BLaER1 (cell line): ENCODE measurements around the gene ADTRP.

ENCODE experiments used
- H3K27ac ChIP-seq: shearing (Covaris generic); formaldehyde crosslinking; 2 replicates; pipeline ENCODE4 v1.8.1; 2022
- H3K27me3 ChIP-seq: shearing (Covaris generic); formaldehyde crosslinking; 2 replicates; pipeline ENCODE4 v1.8.1; 2022
- H3K36me3 ChIP-seq: shearing (Covaris generic); formaldehyde crosslinking; 2 replicates; pipeline ENCODE4 v1.8.1; 2022
- H3K4me1 ChIP-seq: shearing (Covaris generic); formaldehyde crosslinking; 2 replicates; pipeline ENCODE4 v1.8.1; 2022
- H3K4me2 ChIP-seq: shearing (Covaris generic); formaldehyde crosslinking; 2 replicates; pipeline ENCODE4 v1.8.1; 2022
- H3K4me3 ChIP-seq: shearing (Covaris generic); formaldehyde crosslinking; 2 replicates; pipeline ENCODE4 v1.8.1; 2022
- H3K9ac ChIP-seq: shearing (Covaris generic); formaldehyde crosslinking; 2 replicates; pipeline ENCODE4 v1.8.1; 2022
- H3K9me3 ChIP-seq: shearing (Covaris generic); formaldehyde crosslinking; 2 replicates; pipeline ENCODE4 v1.8.1; 2022
- H4K20me1 ChIP-seq: shearing (Covaris generic); formaldehyde crosslinking; 2 replicates; pipeline ENCODE4 v1.8.1; 2022
- Cebpa-rat ChIP-seq: shearing (Covaris generic); IDR thresholded peaks from 2 replicates; pipeline ENCODE4 v1.8.1; 2022

ADTRP gene

DNA sequence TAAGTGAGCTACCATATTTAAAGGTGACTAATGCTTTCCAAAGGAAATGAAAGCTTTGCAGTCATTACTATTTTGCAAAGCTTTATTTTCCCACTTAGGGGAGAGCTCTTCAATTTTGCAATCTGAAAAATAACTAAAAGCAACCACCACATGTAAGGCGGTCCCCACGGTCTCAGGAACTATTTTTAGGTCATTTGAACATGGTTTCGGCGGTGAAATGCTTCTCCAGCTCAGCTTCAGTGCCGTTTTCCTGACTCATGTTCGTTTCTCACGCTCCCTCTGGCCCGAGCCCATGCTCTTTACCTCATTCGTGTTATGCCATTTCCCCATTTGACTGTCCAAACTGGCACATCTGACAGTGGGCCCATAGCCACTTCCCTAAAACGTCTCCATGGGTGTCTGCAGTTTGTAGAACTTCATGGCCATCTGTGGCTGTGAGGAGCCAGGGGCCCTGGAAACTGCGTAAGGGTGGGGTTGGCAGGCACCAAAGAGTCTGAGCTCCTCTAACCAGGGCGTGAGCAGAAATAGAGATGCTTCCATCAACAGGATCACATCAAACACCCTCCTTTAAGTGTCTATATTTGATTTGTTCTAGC is 46.5 kb downstream of the ADTRP start:
- Histone ChIP-seq H3K4me1 (peaks cover 26% of the 10 kb centered on the region), H4K20me1 (no peaks in the 10 kb centered on the region), H3K27ac (0 out of 2 replicates have a peak overlapping the region, but pooled peaks have one; percentile 37), H3K27me3 (no peaks in the 10 kb centered on the region), H3K4me3 (no peak overlapping the region; the same call in 1 of the 2 replicates), H3K4me2 (peak overlapping the region; percentile 66), H3K36me3 (no peaks in the 10 kb centered on the region), H3K9me3 (no peaks in the 10 kb centered on the region), H3K9ac (no peak overlapping the region)
- TF ChIP-seq Cebpa-rat = no peak

DNA sequence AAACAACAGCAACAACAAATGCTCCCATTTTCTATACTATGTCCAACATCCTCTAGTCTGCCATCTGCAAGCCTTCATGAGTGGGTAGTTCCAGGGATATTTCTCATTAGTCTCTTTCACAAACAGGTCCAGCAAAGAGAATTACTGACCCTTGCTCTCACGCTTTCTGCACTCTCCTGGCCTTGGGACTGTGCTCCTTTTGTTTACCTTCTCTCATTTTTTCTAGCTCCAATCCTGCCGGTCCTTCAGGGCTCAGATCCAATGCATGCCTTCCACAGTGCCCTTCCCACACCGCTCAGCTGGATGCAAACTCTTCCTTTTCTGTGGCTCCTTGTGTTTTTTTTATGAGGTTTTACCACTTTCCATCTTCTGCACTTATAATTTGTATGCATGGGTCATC is 47.2 kb downstream of the ADTRP start:
- Histone ChIP-seq H3K36me3 (no peaks in the 10 kb centered on the region), H3K27ac (no peak overlapping the region), H3K4me1 (peaks cover 26% of the 10 kb centered on the region), H3K4me2 (peak overlapping the region; percentile 66), H4K20me1 (no peaks in the 10 kb centered on the region), H3K27me3 (no peaks in the 10 kb centered on the region), H3K9me3 (no peaks in the 10 kb centered on the region), H3K4me3 (no peak overlapping the region), H3K9ac (no peak overlapping the region)
- TF ChIP-seq Cebpa-rat = no peak

DNA sequence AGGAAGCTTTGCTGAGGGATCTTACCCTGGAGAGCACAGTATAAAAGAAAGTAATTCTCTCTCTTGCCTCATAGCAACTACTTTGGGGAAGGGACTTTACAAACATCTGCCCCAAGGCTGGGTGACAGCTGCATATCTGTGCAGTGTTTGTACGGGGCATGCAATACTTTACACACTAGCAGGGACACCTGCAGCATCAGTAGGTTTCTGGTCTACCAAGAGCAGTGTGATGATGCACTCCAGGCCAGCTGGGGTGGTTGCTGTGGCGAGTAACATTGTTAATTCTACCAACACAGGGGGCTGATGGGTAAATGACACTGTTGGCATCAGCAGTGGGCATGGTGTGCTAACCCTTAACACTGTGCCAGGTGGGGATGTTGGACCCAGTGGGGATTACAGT is 48.0 kb downstream of the ADTRP start:
- no peak for TF ChIP-seq Cebpa-rat
- no peaks in the 10 kb centered on the region for H3K36me3 ChIP-seq
- no peaks in the 10 kb centered on the region for H3K9me3 ChIP-seq
- H3K4me3 ChIP-seq = no peak overlapping the region
- no peaks in the 10 kb centered on the region for H3K27me3 ChIP-seq
- H3K4me1 ChIP-seq = peaks cover 26% of the 10 kb centered on the region
- no peak overlapping the region for H3K4me2 ChIP-seq
- no peak overlapping the region for H3K9ac ChIP-seq
- no peaks in the 10 kb centered on the region for H4K20me1 ChIP-seq
- no peak overlapping the region for H3K27ac ChIP-seq

DNA sequence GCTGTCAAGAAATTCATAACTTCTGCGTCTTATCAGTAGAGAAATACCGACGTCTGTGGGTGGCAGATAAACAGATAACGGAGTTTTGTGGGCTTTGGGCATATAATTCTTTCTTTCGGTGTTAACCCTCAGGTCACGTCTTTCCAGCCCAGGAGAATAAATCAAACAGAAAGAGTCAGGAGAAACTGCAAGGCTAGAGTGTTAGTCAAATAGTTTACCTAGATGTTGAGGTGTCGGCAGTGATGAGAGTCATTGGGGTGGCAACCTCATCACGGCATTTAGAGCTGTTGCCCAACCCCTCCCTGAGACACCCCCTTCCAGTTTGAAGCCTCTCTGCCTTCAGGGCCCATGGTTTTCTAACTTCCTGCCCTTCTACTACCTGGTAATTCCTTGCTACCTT is 49.5 kb downstream of the ADTRP start:
- Histone ChIP-seq H3K9me3 (no peaks in the 10 kb centered on the region), H3K36me3 (no peaks in the 10 kb centered on the region), H3K4me2 (no peak overlapping the region), H3K27me3 (no peaks in the 10 kb centered on the region), H3K27ac (no peak overlapping the region), H3K4me1 (peaks cover 26% of the 10 kb centered on the region), H4K20me1 (no peaks in the 10 kb centered on the region), H3K4me3 (no peak overlapping the region), H3K9ac (no peak overlapping the region)
- no peak for TF ChIP-seq Cebpa-rat

DNA sequence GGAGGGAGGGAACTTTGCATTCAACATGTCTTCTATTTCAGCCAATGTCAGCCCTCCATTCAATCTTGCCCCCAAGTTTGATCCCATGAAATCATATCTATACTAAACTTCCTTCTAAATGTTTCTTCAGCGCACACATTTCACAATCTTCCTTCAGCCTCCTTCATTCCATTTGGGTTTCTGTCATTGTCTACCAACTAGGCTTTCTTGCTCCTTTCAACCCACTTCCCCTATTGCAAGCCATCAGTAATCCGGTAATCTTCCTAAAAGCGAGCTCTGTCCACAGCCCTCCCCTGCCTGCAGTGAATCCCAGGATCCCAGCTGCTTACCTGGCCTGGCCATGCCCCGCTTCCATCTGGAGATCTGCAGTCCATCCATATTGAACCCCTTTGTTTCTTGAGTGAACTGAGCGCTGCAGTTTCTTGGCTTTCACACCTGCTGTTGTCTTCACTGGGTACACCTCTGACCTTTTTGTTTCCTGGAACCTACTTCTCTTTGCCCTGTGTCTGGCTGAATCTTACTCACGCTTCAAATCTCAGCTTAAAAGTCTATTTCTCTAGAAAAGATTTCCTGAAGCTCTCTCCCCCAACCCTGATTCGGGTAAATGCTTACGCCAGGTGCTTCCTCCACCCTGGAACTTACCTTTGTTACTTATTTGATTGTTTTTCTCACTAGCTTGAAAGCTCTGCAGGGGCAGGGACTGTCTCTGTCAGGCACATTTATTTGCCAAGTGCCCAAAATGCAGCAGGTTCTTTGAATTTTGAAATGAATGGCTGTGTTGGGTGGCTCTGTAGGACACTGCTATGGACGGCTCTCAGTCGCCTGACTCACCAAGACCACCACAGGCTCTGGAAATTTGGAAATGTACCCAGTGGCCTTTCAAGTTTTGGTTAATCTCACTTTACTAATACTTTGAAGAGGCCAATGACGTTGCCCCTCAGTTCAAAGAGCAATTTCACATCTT is 50.3 kb downstream of the ADTRP start:
- H3K4me2 ChIP-seq = peak overlapping the region; percentile 61

DNA sequence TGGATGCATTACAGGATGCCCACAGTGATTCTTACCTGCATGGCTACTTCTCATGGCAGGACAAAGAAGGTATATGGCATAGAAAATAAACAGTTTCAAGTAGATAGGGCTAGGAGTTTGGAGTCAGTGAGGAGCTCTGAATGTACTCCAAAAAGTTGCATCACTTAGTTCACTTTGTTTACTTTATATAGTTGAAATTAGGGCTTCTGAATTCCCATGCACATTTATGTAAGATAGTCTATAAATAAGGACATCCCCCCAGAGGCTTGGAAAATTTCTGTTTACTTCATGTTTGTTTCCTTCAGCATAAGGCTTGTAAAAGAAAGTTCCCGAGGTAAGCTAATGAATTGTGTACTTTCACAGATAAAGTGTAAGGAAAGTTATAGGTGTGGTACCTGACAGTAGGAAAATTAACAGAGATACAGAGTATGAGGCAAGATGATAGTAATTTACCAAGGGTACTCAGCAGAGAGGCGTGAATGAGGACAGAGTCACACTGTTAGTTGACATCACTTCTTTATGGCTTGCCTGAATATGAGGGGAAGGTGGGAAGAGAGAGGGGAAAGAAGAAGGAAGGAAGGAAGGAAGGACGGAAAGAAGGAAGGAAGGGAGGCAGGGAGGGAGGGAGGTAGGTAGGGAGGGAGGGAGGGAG is 51.1 kb downstream of the ADTRP start:
- Histone ChIP-seq H3K4me1 (peaks cover 22% of the 10 kb centered on the region), H3K36me3 (no peaks in the 10 kb centered on the region), H3K9me3 (no peaks in the 10 kb centered on the region), H3K9ac (no peak overlapping the region), H3K27me3 (no peaks in the 10 kb centered on the region), H3K4me3 (no peak overlapping the region), H4K20me1 (no peaks in the 10 kb centered on the region), H3K27ac (no peak overlapping the region), H3K4me2 (no peak overlapping the region)
- TF ChIP-seq Cebpa-rat = no peak

More for the DNA sequence above, 50.3 kb downstream of the ADTRP start:
- Histone ChIP-seq H3K9ac (no peak overlapping the region), H3K27ac (no peak overlapping the region), H3K9me3 (no peaks in the 10 kb centered on the region), H4K20me1 (no peaks in the 10 kb centered on the region), H3K27me3 (no peaks in the 10 kb centered on the region), H3K36me3 (no peaks in the 10 kb centered on the region), H3K4me3 (no peak overlapping the region), H3K4me1 (peaks cover 26% of the 10 kb centered on the region)
- no peak for TF ChIP-seq Cebpa-rat

DNA sequence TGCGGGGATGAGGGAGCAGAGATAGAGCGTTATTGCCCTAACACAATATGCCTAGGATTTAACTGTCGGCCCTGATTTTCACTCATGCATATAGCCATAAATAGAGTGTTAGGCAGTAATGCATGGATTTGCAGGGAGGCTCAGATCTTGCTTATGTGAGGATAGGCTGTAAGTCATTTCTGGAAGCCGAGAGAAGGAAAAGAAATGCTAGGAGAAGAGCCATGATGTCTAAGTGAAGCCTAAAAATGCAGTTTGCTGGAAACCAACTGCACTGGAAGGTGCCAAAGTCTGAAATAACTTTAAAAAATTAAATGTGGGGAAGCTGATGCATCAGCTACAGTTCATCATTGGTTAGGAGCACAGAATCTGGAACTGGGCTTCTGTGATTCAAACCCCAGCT is 54.3 kb downstream of the ADTRP start:
- H3K27ac ChIP-seq = no peak overlapping the region
- peaks cover 10% of the 10 kb centered on the region for H3K4me1 ChIP-seq
- no peak for TF ChIP-seq Cebpa-rat
- no peak overlapping the region for H3K4me2 ChIP-seq
- no peaks in the 10 kb centered on the region for H3K36me3 ChIP-seq
- no peaks in the 10 kb centered on the region for H3K27me3 ChIP-seq
- H3K4me3 ChIP-seq = no peak overlapping the region
- peaks cover 10% of the 10 kb centered on the region; the same call in 1 of the 2 replicates for H3K9me3 ChIP-seq
- H4K20me1 ChIP-seq = no peaks in the 10 kb centered on the region
- no peak overlapping the region for H3K9ac ChIP-seq

DNA sequence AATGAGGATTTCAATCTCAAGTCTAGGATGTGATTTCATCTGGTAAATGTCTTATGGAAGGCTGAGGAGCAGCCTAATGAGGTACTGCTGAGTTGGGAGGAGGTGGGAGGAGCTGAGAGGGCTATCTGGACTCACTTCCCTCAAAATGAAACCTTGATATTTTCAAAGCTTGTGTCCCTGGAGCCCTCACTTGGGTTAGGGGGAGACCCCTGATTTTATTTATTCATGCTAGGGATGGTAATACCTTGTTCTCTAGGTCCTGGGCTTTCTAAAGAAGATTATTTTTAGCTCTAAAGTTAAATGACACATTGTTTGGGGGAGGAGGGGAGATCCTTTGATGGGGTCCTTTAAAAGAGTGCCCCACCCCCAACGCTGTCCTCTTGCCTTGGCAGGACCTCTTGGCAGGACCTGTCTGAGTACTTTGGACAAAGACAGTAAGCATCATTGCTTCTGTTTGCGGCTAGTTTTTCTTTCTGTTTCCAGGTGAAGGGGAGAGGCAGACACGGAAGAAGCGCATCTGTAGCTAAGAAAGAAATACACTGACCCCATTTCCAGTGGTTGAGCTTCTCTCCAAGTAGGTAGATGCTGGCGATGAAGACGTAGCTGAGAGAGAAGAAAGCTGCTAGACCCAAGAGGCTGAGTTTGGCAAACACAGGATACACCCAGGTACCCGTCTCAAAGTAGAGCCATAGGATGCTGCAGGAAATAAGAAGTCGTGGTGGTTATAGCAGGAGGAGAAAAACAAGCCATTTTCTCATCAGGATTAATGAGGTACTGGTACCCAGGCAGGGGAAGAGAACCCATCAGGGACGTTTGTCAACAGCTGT is 55.6 kb downstream of the ADTRP start:
- no peak for TF ChIP-seq Cebpa-rat
- H3K9me3 ChIP-seq = peaks cover 10% of the 10 kb centered on the region; the same call in 1 of the 2 replicates
- H3K27me3 ChIP-seq = no peaks in the 10 kb centered on the region
- no peaks in the 10 kb centered on the region for H3K36me3 ChIP-seq
- no peak overlapping the region for H3K9ac ChIP-seq
- H4K20me1 ChIP-seq = no peaks in the 10 kb centered on the region
- H3K4me3 ChIP-seq = no peak overlapping the region
- no peak overlapping the region for H3K4me2 ChIP-seq
- H3K27ac ChIP-seq = no peak overlapping the region
- peaks cover 1% of the 10 kb centered on the region for H3K4me1 ChIP-seq

DNA sequence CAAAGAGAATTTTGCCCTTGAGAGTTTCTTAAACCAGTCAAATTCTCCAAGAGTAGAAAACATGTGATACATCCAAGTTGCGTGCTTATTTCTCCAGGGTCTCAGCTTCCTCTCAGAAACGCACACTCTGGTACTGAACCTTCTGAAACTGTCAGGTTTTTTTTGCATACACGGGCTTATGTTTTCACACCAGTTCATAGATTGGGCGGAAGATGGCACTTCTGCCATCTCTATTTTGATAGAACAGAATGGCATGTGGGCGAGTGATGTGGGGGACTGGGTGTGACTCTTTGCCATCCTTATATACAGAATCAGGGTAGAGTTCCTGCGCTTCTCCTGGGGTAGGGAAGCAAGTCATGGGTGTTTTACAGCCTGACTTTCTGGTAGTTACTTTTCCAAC is 56.4 kb downstream of the ADTRP start:
- H3K9me3 ChIP-seq = peaks cover 10% of the 10 kb centered on the region; the same call in 1 of the 2 replicates
- H4K20me1 ChIP-seq = no peaks in the 10 kb centered on the region
- H3K4me1 ChIP-seq = no peaks in the 10 kb centered on the region
- H3K27me3 ChIP-seq = no peaks in the 10 kb centered on the region
- no peak overlapping the region for H3K27ac ChIP-seq
- H3K36me3 ChIP-seq = no peaks in the 10 kb centered on the region
- no peak overlapping the region for H3K4me2 ChIP-seq
- no peak for TF ChIP-seq Cebpa-rat
- H3K4me3 ChIP-seq = no peak overlapping the region
- no peak overlapping the region for H3K9ac ChIP-seq
